HG03469 (cell line): ENCODE measurements around the gene AK4.
"Not testable (repeated sequence)": the region's sequence is repeated elsewhere in the genome, so short reads cannot be mapped to it uniquely, and the experiment has no call there.

Experiments used
- ATAC-seq: cut with Tn5 transposase; IDR thresholded peaks from one replicate; pipeline ENCODE4 v1.9.1; 2021; ENCODE audit warnings: mild to moderate bottlenecking, moderate library complexity, moderate number of reproducible peaks; ENCODE audit not compliant: unreplicated experiment

Gene AK4

DNA sequence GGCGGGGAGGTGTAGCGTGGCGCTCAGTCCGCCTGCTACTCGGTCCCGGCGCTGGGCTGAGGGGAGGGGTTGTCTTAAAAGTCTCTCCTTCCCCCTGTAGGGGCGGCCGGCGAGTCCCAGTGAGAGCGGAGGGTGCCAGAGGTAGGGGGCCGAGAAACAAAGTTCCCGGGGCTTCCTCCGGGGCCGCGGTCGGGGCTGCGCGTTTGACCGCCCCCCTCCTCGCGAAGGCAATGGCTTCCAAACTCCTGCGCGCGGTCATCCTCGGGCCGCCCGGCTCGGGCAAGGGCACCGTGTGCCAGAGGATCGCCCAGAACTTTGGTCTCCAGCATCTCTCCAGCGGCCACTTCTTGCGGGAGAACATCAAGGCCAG, at the start of gene AK4:
TSS of gene AK4 (plus strand) at position 26 of the 370 bp plus-strand sequence. CDS start at position 231, 205 bp downstream.
- ATAC-seq, result not testable (repeated sequence)

DNA sequence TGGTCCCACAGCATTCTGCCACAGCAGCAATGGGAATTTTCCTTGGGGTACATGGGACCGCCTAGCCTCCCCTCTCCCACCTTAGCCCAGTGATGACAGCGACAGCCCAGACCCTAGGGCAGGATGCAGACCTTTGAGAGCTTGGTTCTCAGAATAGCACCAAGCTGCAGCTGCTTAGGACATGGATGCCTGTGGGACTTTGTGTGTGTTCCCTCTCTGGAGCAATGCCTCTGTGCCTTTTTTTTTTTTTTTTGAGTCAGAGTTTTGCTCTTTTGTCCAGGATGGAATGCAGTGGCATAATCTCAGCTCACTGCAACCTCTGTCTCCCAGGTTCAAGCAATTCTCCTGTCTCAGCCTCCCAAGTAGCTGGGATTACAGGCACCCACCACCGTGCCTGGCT, 44.2 kb upstream of the AK4 start:
- no peak for ATAC-seq

DNA sequence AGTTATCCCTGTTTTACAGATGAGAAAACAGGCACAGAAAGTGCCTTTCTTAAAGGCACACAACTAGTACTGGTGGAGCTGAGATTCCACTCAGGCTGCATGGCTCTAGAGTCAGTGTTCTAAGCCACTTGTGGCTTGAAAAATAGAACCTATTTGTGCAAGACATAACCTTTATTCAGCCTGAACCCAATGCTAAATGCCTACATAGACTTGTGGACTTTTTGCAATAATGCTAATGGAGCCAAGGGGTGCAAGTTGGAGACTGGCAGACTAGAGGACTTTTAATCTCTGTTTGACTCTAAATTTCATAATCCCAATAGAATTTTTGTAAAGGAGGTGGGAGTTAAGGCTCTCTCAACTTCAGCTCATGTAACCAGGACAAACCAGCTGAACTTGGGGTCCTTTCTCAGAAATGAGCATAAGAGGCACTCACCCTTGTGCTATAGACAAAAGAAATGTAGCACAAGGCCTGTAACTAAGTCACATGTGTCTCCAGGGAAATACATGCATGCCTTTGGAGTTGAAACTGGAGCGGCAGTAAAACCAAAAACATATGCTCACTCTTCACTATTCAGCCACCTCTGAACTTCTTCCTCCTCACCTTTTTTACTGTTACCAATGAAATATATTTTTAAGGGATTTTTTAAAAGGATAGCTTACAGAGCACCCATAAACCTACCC, 43.0 kb upstream of the AK4 start:
- no peak for ATAC-seq

GRCh38 chr1:65105596-65105995, 42.4 kb upstream of the AK4 start:
- ATAC-seq, result no peak

DNA sequence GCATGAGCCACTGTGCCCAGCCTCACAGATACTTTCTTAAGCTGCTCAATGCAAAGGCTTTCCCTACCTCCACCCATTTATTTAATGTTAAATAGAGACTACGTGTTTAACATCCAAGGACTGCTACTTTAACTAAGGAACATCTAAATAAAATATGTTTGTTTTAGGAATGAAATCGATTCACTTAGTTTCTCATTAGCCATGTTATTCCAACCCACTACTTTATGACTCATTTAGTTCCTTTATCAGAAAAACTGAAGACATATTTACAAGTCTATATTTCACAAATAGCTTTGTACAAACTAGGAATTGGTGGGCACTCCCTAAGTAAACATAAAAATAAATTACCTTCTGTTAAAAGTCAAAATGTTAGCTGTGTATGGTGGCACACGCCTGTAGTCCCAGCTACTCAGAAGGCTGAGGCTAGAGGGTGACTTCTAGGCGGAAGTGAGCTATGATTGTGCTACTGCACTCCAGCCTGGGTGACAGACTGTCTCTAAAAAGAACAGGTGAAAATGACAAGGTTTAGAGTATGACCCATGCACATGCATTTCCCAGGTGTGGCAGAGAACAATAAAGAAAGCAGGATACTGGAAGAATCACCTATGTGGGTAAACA, 39.9 kb upstream of the AK4 start:
- no peak for ATAC-seq

DNA sequence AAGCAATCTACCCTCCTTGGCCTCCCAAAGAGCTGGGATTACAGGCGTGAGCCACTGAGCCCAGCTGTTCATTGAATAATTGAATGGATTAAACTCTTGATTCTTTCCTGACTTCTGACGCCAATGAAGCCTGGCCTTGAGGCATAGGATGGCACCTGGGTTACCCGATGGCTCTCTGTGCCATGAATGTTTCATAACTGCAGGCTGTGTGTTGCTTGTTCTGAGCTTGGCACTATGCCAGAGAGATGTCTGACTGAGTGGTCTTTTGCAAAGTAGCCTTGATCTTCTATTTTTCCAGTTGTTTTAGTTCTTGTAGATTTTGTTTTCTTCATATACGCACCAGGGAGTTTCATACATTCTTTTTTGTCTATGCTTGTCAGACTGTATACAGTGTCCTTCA, 38.5 kb upstream of the AK4 start:
- ATAC-seq, result no peak

- ATAC-seq, result no peak
These were observed 35.2 kb upstream of the AK4 start for GRCh38 chr1:65112811-65113210.

GRCh38 chr1:65113298-65113697, 34.7 kb upstream of the AK4 start:
- no peak for ATAC-seq

GRCh38 chr1:65114322-65114721, 33.7 kb upstream of the AK4 start:
- ATAC-seq, result no peak

DNA sequence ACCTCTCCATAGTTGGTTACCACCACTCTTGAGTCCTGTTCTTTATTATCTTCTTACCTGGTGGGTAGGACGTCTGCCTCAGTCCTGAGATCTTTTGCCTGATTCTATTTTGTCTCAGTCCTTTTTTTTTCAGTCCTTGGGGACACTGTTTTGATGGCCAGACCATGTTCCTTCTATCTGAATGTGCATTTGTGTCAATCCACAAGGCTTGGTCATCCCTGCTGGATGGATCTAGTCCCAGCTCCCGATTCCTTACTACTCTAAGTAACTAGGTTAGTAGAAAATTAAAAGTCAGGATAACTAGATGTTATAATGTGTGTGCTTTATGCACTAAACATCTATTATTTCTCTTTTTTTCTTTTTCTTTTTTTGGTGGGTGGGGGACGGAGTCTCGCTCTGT, 28.1 kb upstream of the AK4 start:
- ATAC-seq, result no peak

- ATAC-seq, result not testable (repeated sequence)
These were observed 18.9 kb upstream of the AK4 start for GRCh38 chr1:65129104-65129503.

DNA sequence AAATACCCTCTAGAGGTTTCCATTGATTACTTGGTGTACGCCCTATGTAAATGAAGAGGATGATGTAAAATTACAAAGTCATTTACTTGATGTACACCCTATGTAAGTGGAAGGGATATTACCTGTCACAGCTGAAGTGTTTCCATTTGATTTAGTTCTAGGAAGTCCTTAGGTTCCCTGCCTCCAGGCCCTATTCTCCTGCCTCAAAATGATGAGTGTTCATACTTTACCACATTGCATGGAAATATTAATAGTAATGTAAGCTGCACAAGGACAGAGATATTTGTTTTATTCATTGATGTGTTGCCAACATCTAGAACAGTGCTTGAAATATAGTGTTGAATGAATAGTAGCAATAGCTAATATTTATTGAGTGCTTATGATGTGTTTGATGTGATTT, 9.5 kb upstream of the AK4 start:
- ATAC-seq, result no peak

DNA sequence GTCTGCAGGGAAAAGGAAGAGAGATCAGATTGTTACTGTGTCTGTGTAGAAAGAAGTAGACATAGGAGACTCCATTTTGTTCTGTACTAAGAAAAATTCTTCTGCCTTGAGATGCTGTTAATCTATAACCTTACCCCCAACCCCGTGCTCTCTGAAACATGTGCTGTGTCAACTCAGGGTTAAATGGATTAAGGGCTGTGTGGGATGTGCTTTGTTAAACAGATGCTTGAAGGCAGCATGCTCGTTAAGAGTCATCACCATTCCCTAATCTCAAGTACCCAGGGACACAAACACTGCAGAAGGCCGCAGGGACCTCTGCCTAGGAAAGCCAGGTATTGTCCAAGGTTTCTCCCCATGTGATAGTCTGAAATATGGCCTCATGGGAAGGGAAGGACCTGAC, 8.2 kb upstream of the AK4 start:
- ATAC-seq, result not testable (repeated sequence)

- ATAC-seq, result no peak
These were observed 6.6 kb upstream of the AK4 start for GRCh38 chr1:65141394-65141793.

DNA sequence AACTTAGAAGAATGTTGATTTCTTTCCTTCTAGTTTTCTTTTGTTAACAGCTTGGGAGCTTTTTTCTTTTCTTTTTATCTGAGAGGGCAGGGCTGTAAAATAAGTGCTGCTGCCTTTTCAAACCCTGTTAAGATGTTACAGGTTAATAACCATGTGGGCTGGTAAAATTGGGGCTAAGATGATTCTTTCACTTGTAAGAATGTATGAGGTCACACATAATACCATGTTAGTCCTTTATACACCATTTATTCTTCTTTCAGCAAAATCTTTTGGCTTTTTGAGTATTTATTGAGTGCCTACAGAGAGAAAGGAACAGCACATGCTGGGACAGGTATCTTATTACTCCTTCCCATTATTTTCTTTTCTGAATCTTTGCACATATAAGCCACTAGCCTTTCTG, 6.1 kb upstream of the AK4 start:
- ATAC-seq, result no peak

DNA sequence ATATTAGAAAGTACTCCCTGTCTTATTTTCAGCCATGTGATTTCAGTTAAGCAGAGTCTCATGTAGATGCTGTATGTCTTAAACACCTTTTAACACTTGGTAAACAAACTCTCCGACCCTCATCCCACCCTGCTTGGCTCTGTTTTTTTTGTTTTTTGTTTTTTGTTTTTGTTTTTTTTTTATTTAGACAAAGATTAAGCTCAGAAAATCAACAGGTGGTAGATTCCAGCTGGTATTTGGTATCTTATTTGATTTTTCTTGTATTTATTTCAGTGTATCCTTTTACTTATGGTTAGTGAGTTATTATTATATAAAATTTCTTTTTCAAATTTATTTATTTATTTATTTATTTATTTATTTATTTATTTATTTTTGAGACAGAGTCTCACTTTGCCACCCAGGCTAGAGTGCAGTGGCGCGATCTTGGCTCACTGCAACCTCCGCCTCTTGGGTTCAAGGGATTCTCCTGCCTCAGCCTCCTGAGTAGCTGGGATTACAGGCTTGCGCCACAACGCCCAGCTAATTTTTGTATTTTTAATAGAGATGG, 4.8 kb upstream of the AK4 start:
- not testable (repeated sequence) for ATAC-seq

GRCh38 chr1:65146908-65147423, 1.0 kb upstream of the AK4 start:
- ATAC-seq, result no peak

DNA sequence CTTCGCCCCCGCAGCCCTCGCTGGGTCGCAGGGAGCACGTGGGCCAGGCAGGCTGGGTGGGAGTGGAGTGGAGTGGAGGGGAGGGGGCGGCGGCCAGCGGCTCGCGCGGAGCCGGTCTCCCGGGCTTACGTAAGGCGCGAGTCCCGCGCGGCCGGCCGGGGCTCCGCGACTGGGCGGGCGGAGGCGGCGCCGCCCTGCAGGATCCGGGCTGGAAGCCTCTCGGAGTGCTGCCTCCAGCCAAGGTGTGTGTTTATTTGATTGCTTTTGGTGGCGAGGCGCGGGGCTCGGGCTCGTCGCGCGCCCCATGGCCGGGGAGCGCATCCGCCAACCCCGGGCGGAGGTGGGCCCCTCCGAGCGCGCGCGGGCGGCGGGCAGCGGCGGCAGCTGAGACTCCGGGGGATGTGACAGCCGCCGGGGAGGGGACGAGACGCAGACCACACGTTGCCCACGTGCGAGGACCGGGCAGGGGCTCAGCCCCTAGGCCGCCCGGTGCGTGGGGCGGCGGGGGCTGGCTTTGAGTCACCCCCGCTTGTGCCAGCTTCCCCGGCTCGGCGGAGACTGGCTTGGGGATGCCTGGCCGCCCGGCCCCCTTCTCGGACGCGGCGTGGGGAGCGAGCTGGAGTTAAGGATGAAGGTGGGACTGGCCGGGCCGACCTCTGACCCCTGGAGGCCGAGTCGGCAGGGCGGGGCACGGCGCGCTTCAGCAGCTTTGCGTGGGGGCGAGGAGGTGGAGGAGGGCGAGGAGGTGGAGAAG, 402 bp upstream of the AK4 start:
- peak; percentile 42 for ATAC-seq

GRCh38 chr1:65148548-65149350, 746 bp downstream of the AK4 start:
- ATAC-seq, result peak; percentile 44

- ATAC-seq, result no peak
These were observed 1.5 kb downstream of the AK4 start for GRCh38 chr1:65149351-65150107.
